ENCODE results near the gene ABCA4.
"Not testable (repeated sequence)": the region's sequence is repeated elsewhere in the genome, so short reads cannot be mapped to it uniquely, and the experiment has no call there.

The ABCA4 gene

DNA sequence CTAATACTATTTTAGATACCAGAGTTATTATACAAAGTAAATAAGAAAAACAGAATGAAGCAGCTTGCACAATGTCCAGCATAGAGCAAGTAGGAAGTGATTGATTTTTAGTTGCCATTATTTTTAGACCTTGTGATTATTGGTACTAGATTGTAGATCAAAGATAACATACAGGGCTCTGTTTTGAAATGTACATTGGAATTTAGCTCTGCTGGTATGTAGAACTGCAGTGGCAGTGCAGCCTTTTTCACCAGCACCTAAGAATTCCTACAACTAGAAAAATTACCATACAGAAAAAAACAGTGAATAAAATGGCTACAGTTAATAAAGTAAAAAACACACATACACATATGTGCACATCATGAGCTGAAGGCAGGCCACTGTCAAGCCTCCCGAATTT, 32.2 kb upstream of the ABCA4 start:
- no peak overlapping the region for H3K4me3 ChIP-seq (ENCODE audit: low read depth, low read length)
- TF ChIP-seq, protein P1, sequence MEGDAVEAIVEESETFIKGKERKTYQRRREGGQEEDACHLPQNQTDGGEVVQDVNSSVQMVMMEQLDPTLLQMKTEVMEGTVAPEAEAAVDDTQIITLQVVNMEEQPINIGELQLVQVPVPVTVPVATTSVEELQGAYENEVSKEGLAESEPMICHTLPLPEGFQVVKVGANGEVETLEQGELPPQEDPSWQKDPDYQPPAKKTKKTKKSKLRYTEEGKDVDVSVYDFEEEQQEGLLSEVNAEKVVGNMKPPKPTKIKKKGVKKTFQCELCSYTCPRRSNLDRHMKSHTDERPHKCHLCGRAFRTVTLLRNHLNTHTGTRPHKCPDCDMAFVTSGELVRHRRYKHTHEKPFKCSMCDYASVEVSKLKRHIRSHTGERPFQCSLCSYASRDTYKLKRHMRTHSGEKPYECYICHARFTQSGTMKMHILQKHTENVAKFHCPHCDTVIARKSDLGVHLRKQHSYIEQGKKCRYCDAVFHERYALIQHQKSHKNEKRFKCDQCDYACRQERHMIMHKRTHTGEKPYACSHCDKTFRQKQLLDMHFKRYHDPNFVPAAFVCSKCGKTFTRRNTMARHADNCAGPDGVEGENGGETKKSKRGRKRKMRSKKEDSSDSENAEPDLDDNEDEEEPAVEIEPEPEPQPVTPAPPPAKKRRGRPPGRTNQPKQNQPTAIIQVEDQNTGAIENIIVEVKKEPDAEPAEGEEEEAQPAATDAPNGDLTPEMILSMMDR (IDR thresholded peaks at IDR 0.05; ENCODE audit: borderline replicate concordance, insufficient read depth, low read depth, low read length): no peak

DNA sequence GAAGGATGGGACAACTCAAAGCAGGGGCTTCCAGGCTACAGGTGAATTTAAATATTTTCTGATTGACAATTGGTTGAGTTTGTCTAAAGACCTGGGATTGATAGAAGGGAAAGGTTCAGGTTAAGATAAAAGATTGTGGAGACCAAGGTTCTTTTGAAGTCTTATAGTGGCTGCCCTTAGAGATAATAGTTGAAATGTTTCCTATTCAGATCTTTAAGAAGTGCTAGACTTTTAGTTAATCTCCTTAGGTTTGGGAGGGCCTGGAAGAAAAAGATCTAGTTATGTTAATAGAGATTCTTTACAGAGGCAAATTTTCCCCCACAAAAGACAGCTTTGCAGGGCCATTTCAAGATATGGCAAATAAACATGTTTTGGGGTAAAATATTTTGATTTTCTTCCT, 28.2 kb upstream of the ABCA4 start:
- H3K4me3 ChIP-seq (ENCODE audit: low read depth, low read length): not testable (repeated sequence)

DNA sequence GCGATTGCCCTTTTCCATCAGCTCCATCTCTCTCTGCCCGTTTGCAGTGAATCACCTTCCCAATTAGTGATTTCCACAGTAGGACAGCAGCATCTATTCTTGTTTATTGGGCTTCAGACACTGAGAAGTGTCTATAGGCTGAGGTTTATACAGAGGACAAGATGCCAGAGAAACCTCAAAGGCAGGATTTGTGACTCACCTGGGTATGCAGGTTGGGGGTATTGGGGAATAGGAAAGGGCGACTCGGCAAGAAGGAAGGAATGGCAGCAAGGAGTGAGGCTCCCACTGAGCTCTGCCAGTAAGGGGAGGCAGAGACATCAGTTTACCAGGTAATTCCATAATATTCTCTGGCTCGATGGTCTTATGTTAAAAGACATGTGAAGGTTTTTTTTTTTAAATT, 25.3 kb upstream of the ABCA4 start:
- TF ChIP-seq, protein P1 (IDR thresholded peaks at IDR 0.05; ENCODE audit: borderline replicate concordance, insufficient read depth, low read depth, low read length): no peak
- no peak overlapping the region for H3K4me3 ChIP-seq (ENCODE audit: low read depth, low read length)

DNA sequence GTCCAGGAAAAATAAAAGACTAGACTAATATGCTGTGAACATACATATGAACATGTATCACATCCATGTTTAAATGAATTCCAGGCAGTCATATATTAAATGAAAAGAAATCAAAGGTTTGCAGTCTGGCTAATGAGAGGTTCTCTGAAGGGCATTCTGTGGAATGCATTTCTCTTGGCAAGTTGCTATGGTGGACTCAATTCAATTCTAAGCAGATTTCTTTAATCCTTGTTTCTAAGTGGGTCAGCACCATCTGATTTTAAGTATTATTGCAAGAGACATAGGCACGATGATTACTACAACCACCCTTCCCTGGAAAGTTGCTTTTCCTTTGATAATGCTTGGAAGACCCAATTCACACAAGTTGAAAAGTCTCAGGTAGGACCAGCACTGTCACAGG, 23.9 kb upstream of the ABCA4 start:
- H3K4me3 ChIP-seq (ENCODE audit: low read depth, low read length): no peak overlapping the region
- TF ChIP-seq, protein P1 (IDR thresholded peaks at IDR 0.05; ENCODE audit: borderline replicate concordance, insufficient read depth, low read depth, low read length): no peak

DNA sequence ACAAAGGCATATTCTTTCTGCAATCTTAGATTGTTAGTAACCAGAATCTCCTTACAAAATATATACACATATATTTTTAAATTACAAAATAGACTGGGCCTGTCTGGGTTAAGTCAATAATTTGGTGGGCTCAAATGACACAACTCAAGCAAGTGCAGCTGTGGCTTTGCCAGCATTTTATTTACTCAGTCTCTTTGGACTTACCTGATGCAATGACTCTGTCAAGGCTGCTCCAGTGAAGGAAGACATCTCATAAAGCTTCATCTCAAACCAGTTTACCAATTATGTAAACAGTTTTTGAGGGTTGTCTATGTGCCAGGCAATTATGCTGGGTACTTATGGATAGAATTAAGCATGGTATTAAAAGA, 22.8 kb upstream of the ABCA4 start:
- TF ChIP-seq, protein P1 (IDR thresholded peaks at IDR 0.05; ENCODE audit: borderline replicate concordance, insufficient read depth, low read depth, low read length): no peak
- H3K4me3 ChIP-seq (ENCODE audit: low read depth, low read length): no peak overlapping the region

DNA sequence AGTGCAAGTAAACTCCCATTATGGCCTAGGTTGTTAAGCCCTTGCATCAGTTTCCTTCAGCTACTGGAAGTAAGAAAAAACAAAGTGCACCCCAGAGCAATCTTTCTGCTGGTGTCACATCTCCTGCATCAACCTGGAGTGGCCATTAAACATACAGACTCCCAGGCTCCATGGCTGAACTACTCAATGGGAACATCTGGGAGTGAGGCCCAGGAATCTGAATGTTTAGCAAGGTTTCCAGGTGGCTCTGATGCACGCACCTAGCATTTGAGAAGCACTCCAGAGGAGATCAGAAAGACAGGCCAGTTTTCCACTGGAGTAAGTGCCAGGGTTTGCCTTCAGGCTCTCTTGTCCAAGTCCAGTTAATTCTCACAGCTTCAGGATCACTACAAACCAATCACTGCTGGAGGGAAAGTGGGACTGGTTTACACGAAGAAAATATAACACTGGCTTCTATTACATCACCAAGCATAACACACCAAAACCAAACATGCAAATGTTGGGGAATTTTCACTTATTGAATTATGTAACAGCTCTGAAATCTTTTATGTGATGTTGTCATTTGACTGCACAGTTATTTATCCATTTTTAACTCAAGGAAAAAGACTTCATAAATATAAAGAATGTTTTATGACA, 22.3 kb upstream of the ABCA4 start:
- no peak overlapping the region for H3K4me3 ChIP-seq (ENCODE audit: low read depth, low read length)

DNA sequence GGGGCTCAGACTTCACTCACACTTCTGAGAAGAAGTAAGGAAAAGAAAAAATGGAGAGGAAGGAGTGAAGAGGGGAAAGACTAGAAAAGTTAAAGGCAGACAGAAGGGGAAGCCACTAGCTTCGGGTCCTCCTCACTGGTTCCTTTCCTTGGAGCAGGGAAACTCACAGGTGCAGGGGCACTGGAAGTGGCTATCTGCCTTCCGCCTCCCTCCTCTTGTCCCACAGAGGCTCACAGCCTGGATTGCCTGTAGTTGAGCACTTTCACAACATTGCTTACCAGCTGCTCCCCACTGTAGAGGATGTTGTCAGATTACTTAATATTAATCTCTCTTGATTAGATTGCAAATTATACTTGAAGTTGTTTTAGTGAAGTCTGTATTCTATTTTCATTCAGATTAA, 21.6 kb upstream of the ABCA4 start:
- TF ChIP-seq, protein P1 (IDR thresholded peaks at IDR 0.05; ENCODE audit: borderline replicate concordance, insufficient read depth, low read depth, low read length): no peak
- H3K4me3 ChIP-seq (ENCODE audit: low read depth, low read length): no peak overlapping the region

More for the DNA sequence above, 22.3 kb upstream of the ABCA4 start:
- TF ChIP-seq, protein P1 (IDR thresholded peaks at IDR 0.05; ENCODE audit: borderline replicate concordance, insufficient read depth, low read depth, low read length): no peak

DNA sequence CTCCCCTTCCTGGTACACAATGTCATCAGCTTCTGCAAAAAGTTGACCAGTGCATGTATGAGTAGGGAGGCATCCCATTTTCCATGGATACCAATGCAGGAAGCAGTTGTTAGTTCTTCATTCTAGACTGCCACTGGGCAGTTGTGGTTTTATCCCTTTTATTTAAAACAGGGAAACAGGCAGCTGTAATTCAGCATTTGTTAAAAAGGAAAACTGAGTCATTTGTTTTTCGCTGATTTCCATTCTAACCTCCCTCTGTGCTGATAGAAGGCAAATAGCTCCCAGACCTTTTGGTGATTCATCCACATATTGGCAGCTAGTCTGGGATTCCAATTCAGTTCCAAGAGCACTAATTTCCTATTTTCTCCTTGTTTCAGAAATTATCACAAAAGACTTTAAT, 21.1 kb upstream of the ABCA4 start:
- TF ChIP-seq, protein P1 (IDR thresholded peaks at IDR 0.05; ENCODE audit: borderline replicate concordance, insufficient read depth, low read depth, low read length): no peak
- no peak overlapping the region for H3K4me3 ChIP-seq (ENCODE audit: low read depth, low read length)
